Liver (tissue), 9 donors: ENCODE results near the gene CCBE1. TPM values are rescaled to one million over a fixed set of nuclear protein-coding genes. Genes with fewer than 3 reads are reported as not detected.

Source experiments
- DNase-seq: peaks from one replicate; pipeline ENCODE4 v3.0.0-alpha.2; 2017; ENCODE audit warnings: low spot score
- H3K27ac ChIP-seq, 2 donors: one replicate each; pipeline ENCODE4 v1.7.0; 2013; ENCODE audit warnings: inconsistent platforms in 2 of 2, low read length in 2 of 2, control low read depth in 1 of 2, low read depth in 1 of 2, mild to moderate bottlenecking in 1 of 2
- H3K27me3 ChIP-seq, 4 donors: one replicate each; pipeline versions ENCODE4 v1.6.1 to v1.7.0; 2013; ENCODE audit warnings: low read length in 3 of 4, inconsistent platforms in 1 of 4, mild to moderate bottlenecking in 1 of 4, moderate library complexity in 1 of 4; ENCODE audit not compliant: control insufficient read depth in 4 of 4, insufficient read depth in 4 of 4
- H3K36me3 ChIP-seq, 4 donors: one replicate each; pipeline versions ENCODE4 v1.6.1 to v1.7.0; 2013; ENCODE audit warnings: low read length in 3 of 4, mild to moderate bottlenecking in 3 of 4, low read depth in 1 of 4, moderate library complexity in 1 of 4; ENCODE audit not compliant: control insufficient read depth in 4 of 4, insufficient read depth in 3 of 4
- H3K4me1 ChIP-seq, 4 donors: one replicate each; pipeline versions ENCODE4 v1.6.1 to v1.7.0; 2013; ENCODE audit warnings: low read length in 3 of 4, mild to moderate bottlenecking in 3 of 4, moderate library complexity in 1 of 4; ENCODE audit not compliant: control insufficient read depth in 4 of 4, insufficient read depth in 4 of 4
- H3K4me3 ChIP-seq, 3 donors: one replicate each; pipeline versions ENCODE4 v1.6.1 to v1.7.0; 2013; ENCODE audit warnings: low read length in 3 of 3, control low read depth in 1 of 3, low read depth in 1 of 3, mild to moderate bottlenecking in 1 of 3
- H3K9ac ChIP-seq, 2 donors: one replicate each; pipeline ENCODE4 v1.7.0; 2013; ENCODE audit warnings: low read length in 2 of 2, mild to moderate bottlenecking in 2 of 2, moderate library complexity in 2 of 2, control low read depth in 1 of 2, low read depth in 1 of 2
- H3K9me3 ChIP-seq, 4 donors: one replicate each; pipeline versions ENCODE4 v1.6.1 to v1.7.0; 2013; ENCODE audit warnings: low read length in 3 of 4; ENCODE audit not compliant: control insufficient read depth in 4 of 4
- ATF3 ChIP-seq: IDR thresholded peaks from 2 replicates; pipeline ENCODE4 v1.6.1; 2016; ENCODE audit warnings: antibody characterized with exemption
- FOXA2 ChIP-seq: IDR thresholded peaks from 2 replicates; pipeline ENCODE4 v1.6.1; 2016; ENCODE audit warnings: antibody characterized with exemption
- GABPA ChIP-seq, 2 donors: IDR thresholded peaks in 1 of 2; conservative IDR thresholded peaks in 1 of 2; 2 replicates each; pipeline ENCODE4 v1.6.1; 2016; ENCODE audit warnings: antibody characterized with exemption in 2 of 2, mild to moderate bottlenecking in 1 of 2, moderate library complexity in 1 of 2
- HNF4A ChIP-seq, 2 donors: conservative IDR thresholded peaks; 2 replicates each; pipeline ENCODE4 v1.6.1; 2016; ENCODE audit warnings: antibody characterized with exemption in 2 of 2, mild to moderate bottlenecking in 2 of 2
- HNF4G ChIP-seq: IDR thresholded peaks from 2 replicates; pipeline ENCODE4 v1.6.1; 2016; ENCODE audit warnings: antibody characterized with exemption
- NR2F2 ChIP-seq: IDR thresholded peaks from 2 replicates; pipeline ENCODE4 v1.6.1; 2016; ENCODE audit warnings: antibody characterized with exemption
- RAD21 ChIP-seq, 2 donors: IDR thresholded peaks; 2 replicates each; pipeline ENCODE4 v1.6.1; 2016; ENCODE audit warnings: antibody characterized with exemption in 2 of 2, mild to moderate bottlenecking in 2 of 2
- RXRA ChIP-seq, 2 donors: IDR thresholded peaks; 2 replicates each; pipeline ENCODE4 v1.6.1; 2017 to 2018; ENCODE audit warnings: antibody characterized with exemption in 2 of 2, mild to moderate bottlenecking in 1 of 2
- SP1 ChIP-seq: IDR thresholded peaks from 2 replicates; pipeline ENCODE4 v1.6.1; 2018; ENCODE audit warnings: antibody characterized with exemption, mild to moderate bottlenecking
- TAF1 ChIP-seq: conservative IDR thresholded peaks from 2 replicates; pipeline ENCODE4 v1.6.1; 2016; ENCODE audit warnings: antibody characterized with exemption, mild to moderate bottlenecking
- YY1 ChIP-seq: IDR thresholded peaks from 2 replicates; pipeline ENCODE4 v1.6.1; 2016; ENCODE audit warnings: antibody characterized with exemption, mild to moderate bottlenecking
- ZBTB33 ChIP-seq: IDR thresholded peaks from 2 replicates; pipeline ENCODE4 v1.6.1; 2016; ENCODE audit warnings: antibody characterized with exemption
- WGBS: extraction: QIAGEN DNeasy Blood & Tissue Kit; methylation state at CpG from one replicate; pipeline ENCODE4 v1.1.7; 2013; 5-methylcytosine and 5-hydroxymethylcytosine counted together
- polyA plus RNA-seq, 2 donors: library from polyadenylated mRNA; stranded (reverse) in 1 of 2; unstranded in 1 of 2; fragments of 200-250 nt in 1 of 2; fragments of >200 nt in 1 of 2; fragmentation: Nextera tagmentation in 1 of 2; extraction: Ambion mirVana in 1 of 2; gene quantifications; one replicate each; pipeline versions ENCODE4 v1.2.1 to v1.2.3, GENCODE V29; 2013 to 2015
- total RNA-seq, 2 donors: library from RNA; depleted of rRNA; stranded (reverse); fragments of >200 nt; gene quantifications; one replicate each; pipeline ENCODE4 v1.2.3, GENCODE V29; 2014
- TF ChIP-seq, protein P1 (sequence below): IDR thresholded peaks from 2 replicates; pipeline ENCODE4 v1.6.1; 2016; ENCODE audit warnings: antibody characterized with exemption, mild to moderate bottlenecking
- TF ChIP-seq, protein P2 (sequence below): fragments of 150-350 bp; IDR thresholded peaks from 2 replicates; pipeline ENCODE4 v1.5.1; 2017; ENCODE audit warnings: improper control_type of control experiment, low read depth, low read length; ENCODE audit not compliant: missing input control
- TF ChIP-seq, protein P3 (sequence below): IDR thresholded peaks from 2 replicates; pipeline ENCODE4 v1.6.1; 2016; ENCODE audit warnings: antibody characterized with exemption
- donor health status: healthy.
- donor health status: healthy.
- donor health status: healthy.
- donor health status: healthy.
- donor health status: healthy.

CCBE1 gene
- total and polyA plus RNA-seq, 4 donors: 1.8 to 2.6 (median 2.2) TPM

- no peak for TF ChIP-seq YY1
- TF ChIP-seq, protein P1, sequence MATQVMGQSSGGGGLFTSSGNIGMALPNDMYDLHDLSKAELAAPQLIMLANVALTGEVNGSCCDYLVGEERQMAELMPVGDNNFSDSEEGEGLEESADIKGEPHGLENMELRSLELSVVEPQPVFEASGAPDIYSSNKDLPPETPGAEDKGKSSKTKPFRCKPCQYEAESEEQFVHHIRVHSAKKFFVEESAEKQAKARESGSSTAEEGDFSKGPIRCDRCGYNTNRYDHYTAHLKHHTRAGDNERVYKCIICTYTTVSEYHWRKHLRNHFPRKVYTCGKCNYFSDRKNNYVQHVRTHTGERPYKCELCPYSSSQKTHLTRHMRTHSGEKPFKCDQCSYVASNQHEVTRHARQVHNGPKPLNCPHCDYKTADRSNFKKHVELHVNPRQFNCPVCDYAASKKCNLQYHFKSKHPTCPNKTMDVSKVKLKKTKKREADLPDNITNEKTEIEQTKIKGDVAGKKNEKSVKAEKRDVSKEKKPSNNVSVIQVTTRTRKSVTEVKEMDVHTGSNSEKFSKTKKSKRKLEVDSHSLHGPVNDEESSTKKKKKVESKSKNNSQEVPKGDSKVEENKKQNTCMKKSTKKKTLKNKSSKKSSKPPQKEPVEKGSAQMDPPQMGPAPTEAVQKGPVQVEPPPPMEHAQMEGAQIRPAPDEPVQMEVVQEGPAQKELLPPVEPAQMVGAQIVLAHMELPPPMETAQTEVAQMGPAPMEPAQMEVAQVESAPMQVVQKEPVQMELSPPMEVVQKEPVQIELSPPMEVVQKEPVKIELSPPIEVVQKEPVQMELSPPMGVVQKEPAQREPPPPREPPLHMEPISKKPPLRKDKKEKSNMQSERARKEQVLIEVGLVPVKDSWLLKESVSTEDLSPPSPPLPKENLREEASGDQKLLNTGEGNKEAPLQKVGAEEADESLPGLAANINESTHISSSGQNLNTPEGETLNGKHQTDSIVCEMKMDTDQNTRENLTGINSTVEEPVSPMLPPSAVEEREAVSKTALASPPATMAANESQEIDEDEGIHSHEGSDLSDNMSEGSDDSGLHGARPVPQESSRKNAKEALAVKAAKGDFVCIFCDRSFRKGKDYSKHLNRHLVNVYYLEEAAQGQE: no peak
- no peak for TF ChIP-seq TAF1
- Histone ChIP-seq H3K36me3 (no peaks in the 10 kb centered on the region), H3K27ac (no peak overlapping the region), H3K9ac (no peak overlapping the region), H3K9me3 (no peaks in the 10 kb centered on the region), H3K27me3 (peaks cover 0 to 2% (median 0%) of the 10 kb centered on the region in 4 donors), H3K4me1 (no peaks in the 10 kb centered on the region), H3K4me3 (no peak overlapping the region)
- DNase-seq: no peak
- WGBS: 16% methylated on average over 8 of the region's 8 CpGs
These were observed 212.5 kb downstream of the CCBE1 start for GRCh38 chr18:59484561-59485328.

DNA sequence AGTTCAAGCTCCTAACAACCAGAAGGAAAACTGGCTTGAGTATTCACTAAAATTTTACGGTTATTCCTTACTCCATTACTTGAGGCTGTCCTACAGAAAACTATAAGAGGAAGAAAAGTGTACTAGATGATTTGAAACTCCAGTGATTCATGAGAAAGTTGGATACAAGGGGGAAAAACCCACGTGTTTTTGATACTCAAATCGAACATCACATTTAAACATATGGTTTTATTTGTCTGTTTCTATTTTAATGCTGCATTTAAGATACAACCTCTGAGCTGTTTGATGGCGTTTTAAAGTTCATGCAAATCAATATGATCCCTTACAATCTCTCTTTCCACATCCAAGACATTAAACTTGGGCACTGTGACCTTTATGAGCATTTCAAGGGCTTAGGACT is 213.1 kb downstream of the CCBE1 start:
- H3K4me1 ChIP-seq: no peaks in the 10 kb centered on the region
- no peak overlapping the region for H3K9ac ChIP-seq
- TF ChIP-seq HNF4A (conservative IDR thresholded peaks at IDR 0.05): no peak
- TF ChIP-seq YY1: no peak
- no peak for TF ChIP-seq FOXA2
- H3K36me3 ChIP-seq: no peaks in the 10 kb centered on the region
- H3K9me3 ChIP-seq: no peaks in the 10 kb centered on the region
- no peak overlapping the region for H3K4me3 ChIP-seq
- peaks cover 0 to 2% (median 0%) of the 10 kb centered on the region in 4 donors for H3K27me3 ChIP-seq
- no peak overlapping the region for H3K27ac ChIP-seq
- WGBS: 52% methylated on average over 4 of the region's 4 CpGs
- no peak for DNase-seq

- no peak for DNase-seq
- TF ChIP-seq RXRA (IDR thresholded peaks at IDR 0.05): no peak
- no peak for TF ChIP-seq YY1
- TF ChIP-seq, protein P2, sequence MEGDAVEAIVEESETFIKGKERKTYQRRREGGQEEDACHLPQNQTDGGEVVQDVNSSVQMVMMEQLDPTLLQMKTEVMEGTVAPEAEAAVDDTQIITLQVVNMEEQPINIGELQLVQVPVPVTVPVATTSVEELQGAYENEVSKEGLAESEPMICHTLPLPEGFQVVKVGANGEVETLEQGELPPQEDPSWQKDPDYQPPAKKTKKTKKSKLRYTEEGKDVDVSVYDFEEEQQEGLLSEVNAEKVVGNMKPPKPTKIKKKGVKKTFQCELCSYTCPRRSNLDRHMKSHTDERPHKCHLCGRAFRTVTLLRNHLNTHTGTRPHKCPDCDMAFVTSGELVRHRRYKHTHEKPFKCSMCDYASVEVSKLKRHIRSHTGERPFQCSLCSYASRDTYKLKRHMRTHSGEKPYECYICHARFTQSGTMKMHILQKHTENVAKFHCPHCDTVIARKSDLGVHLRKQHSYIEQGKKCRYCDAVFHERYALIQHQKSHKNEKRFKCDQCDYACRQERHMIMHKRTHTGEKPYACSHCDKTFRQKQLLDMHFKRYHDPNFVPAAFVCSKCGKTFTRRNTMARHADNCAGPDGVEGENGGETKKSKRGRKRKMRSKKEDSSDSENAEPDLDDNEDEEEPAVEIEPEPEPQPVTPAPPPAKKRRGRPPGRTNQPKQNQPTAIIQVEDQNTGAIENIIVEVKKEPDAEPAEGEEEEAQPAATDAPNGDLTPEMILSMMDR: no peak
- TF ChIP-seq TAF1: no peak
- no peak for TF ChIP-seq ATF3
- TF ChIP-seq HNF4A (conservative IDR thresholded peaks at IDR 0.05): no peak
- no peak for TF ChIP-seq HNF4G
- TF ChIP-seq, protein P1: no peak
- TF ChIP-seq NR2F2: no peak
- no peak for TF ChIP-seq FOXA2
- TF ChIP-seq RAD21 (IDR thresholded peaks at IDR 0.05): no peak
- TF ChIP-seq, protein P3, sequence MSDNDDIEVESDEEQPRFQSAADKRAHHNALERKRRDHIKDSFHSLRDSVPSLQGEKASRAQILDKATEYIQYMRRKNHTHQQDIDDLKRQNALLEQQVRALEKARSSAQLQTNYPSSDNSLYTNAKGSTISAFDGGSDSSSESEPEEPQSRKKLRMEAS: no peak
- TF ChIP-seq GABPA (IDR thresholded peaks at IDR 0.05 in 1 of 2, conservative IDR thresholded peaks at IDR 0.05 in 1 of 2): no peak
- TF ChIP-seq SP1: no peak
- TF ChIP-seq ZBTB33: no peak
These were observed 215.8 kb downstream of the CCBE1 start for GRCh38 chr18:59481436-59481835.

More at GRCh38 chr18:59481436-59481835, 215.8 kb downstream of the CCBE1 start:
- Histone ChIP-seq H3K9me3 (no peaks in the 10 kb centered on the region), H3K36me3 (no peaks in the 10 kb centered on the region), H3K4me1 (no peaks in the 10 kb centered on the region), H3K27me3 (peaks cover 0 to 2% (median 0%) of the 10 kb centered on the region in 4 donors), H3K9ac (no peak overlapping the region), H3K27ac (no peak overlapping the region), H3K4me3 (no peak overlapping the region)
- 75% methylated on average over 3 of the region's 3 CpGs for WGBS
